Neuronal stem cell (in vitro differentiated cells): ENCODE data around the gene ACBD3. TPM values are rescaled to one million over a fixed set of nuclear protein-coding genes. Genes with fewer than 3 reads are reported as not detected.

ENCODE experiments used
- DNase-seq: peaks from one replicate; pipeline ENCODE4 v3.0.0-alpha.2; 2013; ENCODE audit warnings: low spot score
- H2AFZ ChIP-seq: one replicate; pipeline ENCODE4 v1.6.1; 2013; ENCODE audit warnings: mild to moderate bottlenecking, low read length, inconsistent platforms
- H2AK5ac ChIP-seq: 2 replicates; pipeline ENCODE4 v1.6.1; 2013; ENCODE audit warnings: low read depth, mild to moderate bottlenecking, inconsistent platforms, low read length, moderate library complexity, mixed read lengths
- H2BK120ac ChIP-seq: 2 replicates; pipeline ENCODE4 v1.6.1; 2013; ENCODE audit warnings: low read depth, mild to moderate bottlenecking, inconsistent platforms, low read length, moderate library complexity, mixed read lengths
- H2BK12ac ChIP-seq: one replicate; pipeline ENCODE4 v1.6.1; 2013; ENCODE audit warnings: low read length, inconsistent platforms
- H2BK15ac ChIP-seq: 2 replicates; pipeline ENCODE4 v1.6.1; 2013; ENCODE audit warnings: mild to moderate bottlenecking, low read length, inconsistent platforms, mixed read lengths
- H2BK5ac ChIP-seq: one replicate; pipeline ENCODE4 v1.6.1; 2013; ENCODE audit warnings: inconsistent platforms, mild to moderate bottlenecking, low read length, moderate library complexity
- H3K14ac ChIP-seq: one replicate; pipeline ENCODE4 v1.6.1; 2013; ENCODE audit warnings: low read length, inconsistent platforms
- H3K18ac ChIP-seq: 2 replicates; pipeline ENCODE4 v1.6.1; 2013; ENCODE audit warnings: low read length, inconsistent platforms
- H3K23ac ChIP-seq: 2 replicates; pipeline ENCODE4 v1.6.1; 2013; ENCODE audit warnings: low read depth, mild to moderate bottlenecking, mixed read lengths, low read length, inconsistent platforms; ENCODE audit not compliant: poor library complexity
- H3K27ac ChIP-seq: replicated peaks from 3 replicates; pipeline ENCODE4 v1.5.1; 2013; ENCODE audit warnings: low read length, inconsistent platforms
- H3K27me3 ChIP-seq, 3 experiments: 2 replicates each; pipeline ENCODE4 v1.6.1; 2013; ENCODE audit warnings: low read length in 3 of 3, mild to moderate bottlenecking in 2 of 3, inconsistent platforms in 1 of 3, low read depth in 1 of 3, mixed read lengths in 1 of 3, moderate library complexity in 1 of 3; ENCODE audit not compliant: control insufficient read depth in 3 of 3, insufficient read depth in 3 of 3
- H3K36me3 ChIP-seq, 2 donors: replicated peaks in 1 of 2; 2 replicates each; pipeline ENCODE4 v1.6.1; 2013; ENCODE audit warnings: low read length in 2 of 2; ENCODE audit not compliant: control insufficient read depth in 2 of 2, insufficient read depth in 2 of 2
- H3K4ac ChIP-seq: 2 replicates; pipeline ENCODE4 v1.6.1; 2013; ENCODE audit warnings: inconsistent platforms, mild to moderate bottlenecking, low read length, moderate library complexity
- H3K4me1 ChIP-seq, 2 donors: 1 replicate in 1 of 2; 2 replicates in 1 of 2; pipeline ENCODE4 v1.6.1; 2013; ENCODE audit warnings: low read length in 2 of 2, low read depth in 1 of 2; ENCODE audit not compliant: control insufficient read depth in 2 of 2, insufficient read depth in 1 of 2
- H3K4me2 ChIP-seq: one replicate; pipeline ENCODE4 v1.6.1; 2013; ENCODE audit warnings: mild to moderate bottlenecking, low read length, inconsistent platforms; ENCODE audit not compliant: insufficient read depth, poor library complexity, severe bottlenecking
- H3K4me3 ChIP-seq, 2 donors: 2 replicates each; pipeline ENCODE4 v1.5.1; 2013; ENCODE audit warnings: low read length in 2 of 2, mild to moderate bottlenecking in 2 of 2, inconsistent platforms in 1 of 2, moderate library complexity in 1 of 2
- H3K79me1 ChIP-seq: one replicate; pipeline ENCODE4 v1.6.1; 2013; ENCODE audit warnings: low read depth, mild to moderate bottlenecking, inconsistent platforms, low read length, moderate library complexity
- H3K9ac ChIP-seq: one replicate; pipeline ENCODE4 v1.6.1; 2013; ENCODE audit warnings: mild to moderate bottlenecking, low read depth, low read length, inconsistent platforms; ENCODE audit not compliant: poor library complexity
- H3K9me3 ChIP-seq, 2 donors: replicated peaks in 1 of 2; 2 replicates each; pipeline versions ENCODE3 to v1.6.1; 2013; ENCODE audit warnings: low read length in 2 of 2, mild to moderate bottlenecking in 2 of 2, inconsistent platforms in 1 of 2, low read depth in 1 of 2, mixed read lengths in 1 of 2, moderate library complexity in 1 of 2; ENCODE audit not compliant: control insufficient read depth in 2 of 2, insufficient read depth in 1 of 2
- H4K8ac ChIP-seq: one replicate; pipeline ENCODE4 v1.6.1; 2013; ENCODE audit warnings: low read depth, mild to moderate bottlenecking, inconsistent platforms, low read length, moderate library complexity
- H4K91ac ChIP-seq: one replicate; pipeline ENCODE4 v1.6.1; 2013; ENCODE audit warnings: low read length, low read depth, mild to moderate bottlenecking, inconsistent platforms; ENCODE audit not compliant: poor library complexity
- whole genome bisulfite sequencing, 2 donors: extraction: QIAGEN DNeasy Blood & Tissue Kit; methylation state at CpG; one replicate each; pipeline ENCODE4 v1.1.7; 2013; ENCODE audit warnings: missing lambda C conversion rate in 2 of 2, mixed read lengths in 1 of 2; ENCODE audit not compliant: insufficient read length in 2 of 2, insufficient replicate concordance in 1 of 2; ENCODE audit errors: extremely low coverage in 2 of 2; 5-methylcytosine and 5-hydroxymethylcytosine counted together
- small RNA-seq: library from polyadenylated mRNA; stranded (forward); fragments of <200 nt; extraction: miRNeasy Mini kit (QIAGEN cat#:217004); gene quantifications from one replicate; pipeline ENCODE3, GENCODE V24; 2013; ENCODE audit not compliant: insufficient read depth

ACBD3 gene

DNA sequence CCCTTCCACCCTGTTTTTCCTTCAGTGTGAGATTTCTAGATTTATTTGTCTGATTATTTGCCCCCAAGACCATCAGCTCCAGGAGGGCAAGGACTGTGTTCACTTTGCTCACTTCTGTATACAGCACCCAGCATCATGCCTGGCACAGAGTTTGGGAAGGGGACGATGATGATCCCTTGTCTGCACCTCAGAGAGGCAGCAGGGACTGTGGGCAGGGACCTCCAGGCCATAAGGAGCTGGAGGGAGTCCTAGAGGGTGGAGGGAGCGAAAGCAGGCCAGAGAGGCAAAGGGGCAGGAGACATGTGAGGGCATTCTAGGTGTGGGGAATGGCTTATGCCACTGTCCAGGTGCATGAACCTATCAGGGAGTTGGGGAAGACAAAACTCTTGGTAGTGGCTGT lies 91.3 kb downstream of the ACBD3 start:
- peaks cover 0 to 5% of the 10 kb centered on the region in 2 donors for H3K9me3 ChIP-seq
- H4K91ac ChIP-seq, result no peak overlapping the region
- no CpG with 5 or more reads among the region's 2 CpGs for whole genome bisulfite sequencing, 2 donors

More for the DNA sequence above, 91.3 kb downstream of the ACBD3 start:
- no peak overlapping the region for H3K18ac ChIP-seq
- no peak overlapping the region for H2BK120ac ChIP-seq
- peak overlapping the region in 1 of 2 donors; percentile 46 for H3K4me3 ChIP-seq
- peaks cover 0 to 28% (median 4%) of the 10 kb centered on the region in 3 experiments for H3K27me3 ChIP-seq
- peaks cover 0 to 12% of the 10 kb centered on the region in 2 donors for H3K4me1 ChIP-seq
- no peak overlapping the region for H3K23ac ChIP-seq
- no peak overlapping the region for H2BK12ac ChIP-seq
- no peak overlapping the region for H2BK5ac ChIP-seq
- H2BK15ac ChIP-seq, result no peak overlapping the region
- no peaks in the 10 kb centered on the region for H3K79me1 ChIP-seq
- no peak overlapping the region for H3K9ac ChIP-seq
- DNase-seq, result no peak
- H4K8ac ChIP-seq, result no peak overlapping the region
- H2AFZ ChIP-seq, result no peak overlapping the region
- no peak overlapping the region for H3K14ac ChIP-seq
- no peaks in the 10 kb centered on the region for H3K36me3 ChIP-seq
- no peak overlapping the region for H3K27ac ChIP-seq
- no peak overlapping the region for H3K4me2 ChIP-seq
- no peak overlapping the region for H3K4ac ChIP-seq
- H2AK5ac ChIP-seq, result no peak overlapping the region

Small RNA genes lying within 50 kb of the gene (small RNA-seq; reads per million reads assigned to genes)
- not detected for gene AL512343.1
